Measurements from ENCODE around the gene POC1B.

POC1B gene

DNA sequence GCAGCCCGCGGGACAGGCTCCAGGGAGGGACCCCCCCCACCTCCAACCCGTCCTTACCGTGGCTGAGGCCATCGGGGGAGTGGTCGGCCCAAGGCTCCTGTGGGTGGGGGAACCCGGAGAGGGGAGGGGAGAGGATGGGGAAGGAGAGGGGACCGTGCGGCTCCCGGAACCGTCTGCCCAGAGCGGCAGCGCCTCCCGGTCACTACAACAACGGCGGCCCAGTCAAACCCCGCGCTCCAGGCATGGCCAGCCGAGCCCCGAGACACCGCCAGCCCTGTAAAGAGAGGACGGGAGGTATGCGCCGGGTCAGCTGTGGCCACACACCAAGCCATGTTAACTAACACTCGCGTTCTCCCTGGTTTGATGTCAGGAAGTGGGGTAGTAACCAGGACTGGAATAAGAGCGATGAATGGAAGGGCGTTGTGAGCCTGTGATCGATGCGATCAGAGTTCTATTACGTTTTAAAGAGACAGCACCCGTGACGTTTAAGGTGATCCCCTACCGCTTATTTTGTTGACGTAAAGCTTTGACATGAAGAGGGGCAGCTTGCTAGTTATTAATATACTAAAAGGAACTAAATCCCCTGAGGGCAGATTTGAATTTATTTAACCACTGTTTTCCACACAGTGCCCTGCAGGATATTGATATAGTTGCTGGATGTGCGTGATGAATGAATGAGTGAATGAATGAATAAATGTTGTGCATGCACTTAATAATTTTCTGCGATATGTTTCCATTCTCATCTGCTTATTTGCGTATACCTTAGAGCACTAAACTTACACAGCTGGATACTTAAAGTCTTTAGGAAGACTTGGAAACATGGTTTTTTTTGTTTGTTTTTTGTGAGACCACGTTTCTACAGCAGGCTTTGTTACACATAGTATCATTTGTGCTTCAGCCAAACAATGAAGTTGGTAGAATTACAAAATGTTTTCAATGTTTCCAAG, at the start of gene POC1B:
Gene POC1B, minus strand, starts transcription at position 224 of the 947 bp plus-strand sequence. Its CDS starts 152 bp downstream, at position 72.
- peak within 1 kb of the TSS; percentile 93 to 97 for H3K4me3 ChIP-seq (ENCODE audit: low read depth in 1 of 2, low read length in 2 of 2)
- H3K36me3 ChIP-seq (ENCODE audit: control insufficient read depth in 1 of 2, insufficient read depth in 2 of 2, low read length in 2 of 2): no peaks in the 10 kb centered on the region
- peaks cover 21 to 35% of the 10 kb centered on the region in 2 donors for H3K4me1 ChIP-seq (ENCODE audit: control insufficient read depth in 1 of 2, insufficient read depth in 2 of 2, low read length in 2 of 2)
- H3K27ac ChIP-seq (ENCODE audit: low read length): peak within 1 kb of the TSS; percentile 94
- H3K9me3 ChIP-seq (ENCODE audit: control insufficient read depth in 1 of 2, low read length in 2 of 2): no peaks in the 10 kb centered on the region
- no peaks in the 10 kb centered on the region for H3K27me3 ChIP-seq (ENCODE audit: low read depth, low read length)

- H3K4me3 ChIP-seq (ENCODE audit: low read depth in 1 of 2, low read length in 2 of 2): no peak overlapping the region
- H3K27me3 ChIP-seq (ENCODE audit: low read depth, low read length): no peaks in the 10 kb centered on the region
- no peaks in the 10 kb centered on the region for H3K4me1 ChIP-seq (ENCODE audit: control insufficient read depth in 1 of 2, insufficient read depth in 2 of 2, low read length in 2 of 2)
- no peaks in the 10 kb centered on the region for H3K36me3 ChIP-seq (ENCODE audit: control insufficient read depth in 1 of 2, insufficient read depth in 2 of 2, low read length in 2 of 2)
- H3K27ac ChIP-seq (ENCODE audit: low read length): no peak overlapping the region
- no peaks in the 10 kb centered on the region for H3K9me3 ChIP-seq (ENCODE audit: control insufficient read depth in 1 of 2, low read length in 2 of 2)
These were observed 49.5 kb upstream of the POC1B start for GRCh38 chr12:89575374-89575773.

DNA sequence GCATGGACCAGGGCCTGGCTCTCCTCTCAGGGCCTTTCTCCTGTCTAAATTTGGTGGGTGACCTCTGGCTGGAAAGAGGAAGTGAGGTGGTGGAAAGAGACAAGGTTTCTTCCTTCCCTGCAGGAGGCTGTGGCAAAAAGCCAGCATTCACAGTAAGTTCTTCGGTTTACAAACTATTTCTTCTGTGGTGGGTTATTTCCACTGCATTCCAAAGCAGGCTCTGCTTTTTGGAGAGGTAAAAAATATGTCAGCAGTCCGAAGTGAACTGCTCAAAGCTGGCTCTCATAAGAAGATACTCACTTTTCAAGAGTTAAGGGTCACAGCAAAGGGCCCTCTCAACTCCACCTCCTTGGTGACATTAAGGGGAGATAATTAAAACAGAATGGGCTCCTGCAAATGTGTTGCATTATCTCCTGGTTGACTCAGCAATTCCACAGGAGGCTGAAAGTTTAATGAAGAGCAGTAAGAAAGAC, 48.9 kb upstream of the POC1B start:
- no peaks in the 10 kb centered on the region for H3K4me1 ChIP-seq (ENCODE audit: control insufficient read depth in 1 of 2, insufficient read depth in 2 of 2, low read length in 2 of 2)
- no peaks in the 10 kb centered on the region for H3K9me3 ChIP-seq (ENCODE audit: control insufficient read depth in 1 of 2, low read length in 2 of 2)
- H3K36me3 ChIP-seq (ENCODE audit: control insufficient read depth in 1 of 2, insufficient read depth in 2 of 2, low read length in 2 of 2): no peaks in the 10 kb centered on the region
- no peak overlapping the region for H3K4me3 ChIP-seq (ENCODE audit: low read depth in 1 of 2, low read length in 2 of 2)
- no peak overlapping the region for H3K27ac ChIP-seq (ENCODE audit: low read length)
- no peaks in the 10 kb centered on the region for H3K27me3 ChIP-seq (ENCODE audit: low read depth, low read length)

DNA sequence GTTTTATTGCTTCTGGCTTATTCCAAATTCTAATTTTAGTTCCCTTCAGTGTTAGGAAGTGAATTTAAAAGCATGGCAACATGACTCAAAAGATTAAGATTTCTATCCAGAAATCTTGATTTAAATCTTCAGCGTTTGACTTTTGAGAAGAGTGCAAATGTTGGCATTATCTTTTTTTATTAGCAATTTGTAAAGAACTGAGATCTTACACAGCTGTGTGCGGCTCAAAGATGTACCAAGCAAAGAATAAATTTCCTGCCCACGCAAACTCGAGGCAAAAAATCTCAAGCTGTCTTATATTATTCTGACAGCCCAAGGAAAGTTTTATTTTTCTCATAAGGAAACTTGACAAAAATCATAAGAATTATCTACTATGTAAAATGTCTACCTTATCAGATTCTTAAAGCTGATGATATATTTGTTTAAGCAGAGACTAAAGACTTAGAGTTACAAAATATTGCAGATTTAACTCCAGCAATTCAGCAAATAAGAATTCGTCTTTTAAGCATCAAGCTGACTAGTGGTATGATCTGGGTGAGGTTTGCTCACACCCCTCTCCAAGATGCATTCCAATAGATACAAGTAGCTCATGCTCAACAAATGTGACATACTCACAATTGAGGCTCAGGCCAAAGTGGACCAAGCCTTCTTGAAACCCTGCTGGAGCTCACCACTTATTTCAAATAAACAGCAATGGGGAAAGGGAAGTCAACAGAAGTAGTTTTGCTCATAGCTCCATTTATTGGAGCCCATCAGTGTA, 47.4 kb upstream of the POC1B start:
- H3K9me3 ChIP-seq (ENCODE audit: control insufficient read depth in 1 of 2, low read length in 2 of 2): no peaks in the 10 kb centered on the region
- no peaks in the 10 kb centered on the region for H3K27me3 ChIP-seq (ENCODE audit: low read depth, low read length)
- H3K36me3 ChIP-seq (ENCODE audit: control insufficient read depth in 1 of 2, insufficient read depth in 2 of 2, low read length in 2 of 2): no peaks in the 10 kb centered on the region
- H3K4me3 ChIP-seq (ENCODE audit: low read depth in 1 of 2, low read length in 2 of 2): no peak overlapping the region
- no peak overlapping the region for H3K27ac ChIP-seq (ENCODE audit: low read length)
- no peaks in the 10 kb centered on the region for H3K4me1 ChIP-seq (ENCODE audit: control insufficient read depth in 1 of 2, insufficient read depth in 2 of 2, low read length in 2 of 2)

DNA sequence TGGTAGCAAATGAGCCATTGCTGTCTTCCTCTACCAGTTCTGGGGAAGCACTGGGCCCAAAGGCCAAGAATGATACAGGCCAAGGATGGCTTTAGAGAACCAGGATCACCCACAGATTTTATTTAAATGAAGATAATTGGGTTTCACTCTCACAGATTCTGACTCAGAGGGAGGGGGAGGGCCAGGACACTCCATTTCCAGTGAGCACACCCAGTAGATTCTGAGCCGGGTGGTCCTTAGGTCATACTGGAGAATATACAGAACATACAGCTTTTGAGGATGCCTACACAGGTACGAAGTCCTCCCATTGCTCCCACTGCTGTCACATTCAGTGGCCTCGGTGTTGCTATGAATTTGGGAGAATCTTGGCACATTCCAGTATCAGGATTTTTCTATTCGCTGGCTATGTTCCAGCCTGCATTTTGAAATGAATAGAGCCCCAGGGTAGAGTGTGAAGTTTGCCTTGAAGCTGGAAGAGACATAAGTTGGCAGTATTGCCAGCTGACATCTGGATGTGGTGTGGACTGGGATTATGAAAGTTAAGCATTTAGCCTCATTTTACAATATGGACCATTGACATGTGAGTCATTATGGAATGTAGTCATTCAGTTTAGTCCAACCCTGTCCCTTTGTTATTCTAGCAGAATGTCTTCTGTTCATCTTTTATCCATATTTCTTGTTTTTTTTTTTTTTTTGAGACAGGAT, 45.8 kb upstream of the POC1B start:
- H3K27me3 ChIP-seq (ENCODE audit: low read depth, low read length): no peaks in the 10 kb centered on the region
- H3K36me3 ChIP-seq (ENCODE audit: control insufficient read depth in 1 of 2, insufficient read depth in 2 of 2, low read length in 2 of 2): no peaks in the 10 kb centered on the region
- no peak overlapping the region for H3K4me3 ChIP-seq (ENCODE audit: low read depth in 1 of 2, low read length in 2 of 2)
- H3K27ac ChIP-seq (ENCODE audit: low read length): no peak overlapping the region
- H3K4me1 ChIP-seq (ENCODE audit: control insufficient read depth in 1 of 2, insufficient read depth in 2 of 2, low read length in 2 of 2): no peaks in the 10 kb centered on the region
- no peaks in the 10 kb centered on the region for H3K9me3 ChIP-seq (ENCODE audit: control insufficient read depth in 1 of 2, low read length in 2 of 2)

GRCh38 chr12:89568484-89568883, 42.6 kb upstream of the POC1B start:
- H3K4me3 ChIP-seq (ENCODE audit: low read depth in 1 of 2, low read length in 2 of 2): no peak overlapping the region

DNA sequence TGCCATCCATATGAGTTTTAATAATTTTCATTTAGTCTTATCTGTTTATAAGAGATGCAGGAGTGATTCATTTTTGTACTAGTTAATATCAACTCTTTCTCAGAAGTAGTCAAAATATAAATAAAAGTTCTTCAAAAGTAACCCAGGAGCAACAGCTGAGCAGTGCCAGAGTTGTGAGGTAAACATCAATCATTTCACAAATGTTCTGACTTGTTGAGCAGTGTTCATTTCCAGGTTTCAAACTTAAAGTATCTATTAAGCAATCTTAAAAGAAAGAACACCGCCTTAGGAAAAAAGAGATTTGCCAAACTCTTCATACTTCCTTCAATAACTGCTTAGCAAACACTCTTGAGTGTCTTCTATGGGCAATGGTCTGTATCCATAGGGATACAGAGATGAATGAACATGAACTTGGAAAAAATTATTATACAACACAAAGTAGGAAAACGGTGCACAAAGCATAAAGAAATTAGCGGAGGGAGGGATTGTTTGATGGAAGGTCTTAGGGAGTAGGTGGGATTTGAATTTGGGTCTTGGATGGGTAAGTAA, 41.9 kb upstream of the POC1B start:
- no peaks in the 10 kb centered on the region for H3K36me3 ChIP-seq (ENCODE audit: control insufficient read depth in 1 of 2, insufficient read depth in 2 of 2, low read length in 2 of 2)
- no peak overlapping the region for H3K27ac ChIP-seq (ENCODE audit: low read length)
- no peak overlapping the region for H3K4me3 ChIP-seq (ENCODE audit: low read depth in 1 of 2, low read length in 2 of 2)
- H3K27me3 ChIP-seq (ENCODE audit: low read depth, low read length): no peaks in the 10 kb centered on the region
- no peaks in the 10 kb centered on the region for H3K4me1 ChIP-seq (ENCODE audit: control insufficient read depth in 1 of 2, insufficient read depth in 2 of 2, low read length in 2 of 2)
- H3K9me3 ChIP-seq (ENCODE audit: control insufficient read depth in 1 of 2, low read length in 2 of 2): no peaks in the 10 kb centered on the region

More at GRCh38 chr12:89568484-89568883, 42.6 kb upstream of the POC1B start:
- H3K36me3 ChIP-seq (ENCODE audit: control insufficient read depth in 1 of 2, insufficient read depth in 2 of 2, low read length in 2 of 2): no peaks in the 10 kb centered on the region
- no peaks in the 10 kb centered on the region for H3K4me1 ChIP-seq (ENCODE audit: control insufficient read depth in 1 of 2, insufficient read depth in 2 of 2, low read length in 2 of 2)
- H3K9me3 ChIP-seq (ENCODE audit: control insufficient read depth in 1 of 2, low read length in 2 of 2): no peaks in the 10 kb centered on the region
- H3K27ac ChIP-seq (ENCODE audit: low read length): no peak overlapping the region
- no peaks in the 10 kb centered on the region for H3K27me3 ChIP-seq (ENCODE audit: low read depth, low read length)

GRCh38 chr12:89566615-89567014, 40.8 kb upstream of the POC1B start:
- H3K4me3 ChIP-seq (ENCODE audit: low read depth in 1 of 2, low read length in 2 of 2): no peak overlapping the region
- H3K4me1 ChIP-seq (ENCODE audit: control insufficient read depth in 1 of 2, insufficient read depth in 2 of 2, low read length in 2 of 2): no peaks in the 10 kb centered on the region
- H3K27ac ChIP-seq (ENCODE audit: low read length): no peak overlapping the region
- no peaks in the 10 kb centered on the region for H3K36me3 ChIP-seq (ENCODE audit: control insufficient read depth in 1 of 2, insufficient read depth in 2 of 2, low read length in 2 of 2)
- H3K27me3 ChIP-seq (ENCODE audit: low read depth, low read length): no peaks in the 10 kb centered on the region
- H3K9me3 ChIP-seq (ENCODE audit: control insufficient read depth in 1 of 2, low read length in 2 of 2): no peaks in the 10 kb centered on the region

DNA sequence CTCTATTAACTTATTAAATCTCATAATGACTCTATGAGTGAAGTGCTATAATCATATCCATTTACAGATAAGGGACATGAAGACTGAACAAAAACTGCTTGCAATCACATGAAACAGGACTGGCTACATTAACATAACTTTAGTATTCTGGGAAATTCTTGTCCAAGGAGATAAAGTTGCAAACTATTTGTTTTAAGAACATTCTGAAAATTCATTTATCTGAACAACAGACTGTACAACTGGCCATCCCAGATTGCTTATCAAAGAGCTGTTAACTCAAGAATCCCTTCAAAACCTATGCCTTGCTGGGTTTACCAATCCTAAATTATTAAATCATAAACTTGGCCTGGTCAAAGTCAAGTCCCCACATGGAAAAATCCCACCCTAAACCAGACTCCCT, 39.2 kb upstream of the POC1B start:
- Histone ChIP-seq H3K36me3 (ENCODE audit: control insufficient read depth in 1 of 2, insufficient read depth in 2 of 2, low read length in 2 of 2) (no peaks in the 10 kb centered on the region), H3K4me3 (ENCODE audit: low read depth in 1 of 2, low read length in 2 of 2) (no peak overlapping the region), H3K9me3 (ENCODE audit: control insufficient read depth in 1 of 2, low read length in 2 of 2) (no peaks in the 10 kb centered on the region), H3K27ac (ENCODE audit: low read length) (no peak overlapping the region), H3K4me1 (ENCODE audit: control insufficient read depth in 1 of 2, insufficient read depth in 2 of 2, low read length in 2 of 2) (no peaks in the 10 kb centered on the region), H3K27me3 (ENCODE audit: low read depth, low read length) (no peaks in the 10 kb centered on the region)

- H3K4me3 ChIP-seq (ENCODE audit: low read depth in 1 of 2, low read length in 2 of 2): no peak overlapping the region
- no peaks in the 10 kb centered on the region for H3K9me3 ChIP-seq (ENCODE audit: control insufficient read depth in 1 of 2, low read length in 2 of 2)
- no peak overlapping the region for H3K27ac ChIP-seq (ENCODE audit: low read length)
- no peaks in the 10 kb centered on the region for H3K27me3 ChIP-seq (ENCODE audit: low read depth, low read length)
- H3K36me3 ChIP-seq (ENCODE audit: control insufficient read depth in 1 of 2, insufficient read depth in 2 of 2, low read length in 2 of 2): no peaks in the 10 kb centered on the region
- no peaks in the 10 kb centered on the region for H3K4me1 ChIP-seq (ENCODE audit: control insufficient read depth in 1 of 2, insufficient read depth in 2 of 2, low read length in 2 of 2)
These were observed 33.9 kb upstream of the POC1B start for GRCh38 chr12:89559753-89560152.

DNA sequence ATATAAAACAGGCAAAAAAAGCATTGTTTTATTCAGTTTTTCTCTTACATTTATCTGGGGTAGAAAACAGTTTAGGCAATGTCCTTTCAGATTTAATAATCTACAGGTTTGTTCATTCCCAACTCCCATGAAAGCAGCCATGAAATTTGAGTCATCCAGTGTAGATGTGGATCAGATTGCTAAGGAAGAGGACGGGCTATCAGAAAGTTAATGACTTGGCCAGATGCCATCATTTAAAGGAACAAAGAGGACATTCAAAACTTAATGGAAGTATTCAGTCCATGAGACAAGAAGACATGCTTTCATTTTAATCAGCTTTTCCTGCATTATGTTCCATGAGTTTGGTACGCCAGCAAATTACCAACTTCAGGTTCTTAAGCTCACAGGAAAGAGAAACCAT, 31.1 kb upstream of the POC1B start:
- Histone ChIP-seq H3K36me3 (ENCODE audit: control insufficient read depth in 1 of 2, insufficient read depth in 2 of 2, low read length in 2 of 2) (no peaks in the 10 kb centered on the region), H3K27me3 (ENCODE audit: low read depth, low read length) (no peaks in the 10 kb centered on the region)

More for the DNA sequence above, 31.1 kb upstream of the POC1B start:
- no peak overlapping the region for H3K4me3 ChIP-seq (ENCODE audit: low read depth in 1 of 2, low read length in 2 of 2)
- H3K4me1 ChIP-seq (ENCODE audit: control insufficient read depth in 1 of 2, insufficient read depth in 2 of 2, low read length in 2 of 2): no peaks in the 10 kb centered on the region
- no peaks in the 10 kb centered on the region for H3K9me3 ChIP-seq (ENCODE audit: control insufficient read depth in 1 of 2, low read length in 2 of 2)
- H3K27ac ChIP-seq (ENCODE audit: low read length): no peak overlapping the region

All from muscle layer of duodenum (tissue), 2 donors.